GM18508 (cell line): ENCODE measurements around the gene SNAP29.

ENCODE experiments used
- ATAC-seq: cut with Tn5 transposase; IDR thresholded peaks from one replicate; pipeline ENCODE4 v1.9.1; 2021; ENCODE audit warnings: moderate number of reproducible peaks; ENCODE audit not compliant: insufficient read depth, unreplicated experiment

SNAP29 gene

GRCh38 chr22:20865331-20865730 lies 6.5 kb downstream of the SNAP29 start:
- no peak for ATAC-seq

GRCh38 chr22:20865875-20866445 lies 7.2 kb downstream of the SNAP29 start:
- no peak for ATAC-seq

GRCh38 chr22:20866736-20867135 lies 7.9 kb downstream of the SNAP29 start:
- no peak for ATAC-seq

- ATAC-seq, result no peak
Measured at GRCh38 chr22:20867179-20868024, 8.6 kb downstream of the SNAP29 start.

- ATAC-seq, result no peak
Measured at GRCh38 chr22:20868025-20868962, 9.5 kb downstream of the SNAP29 start.

- no peak for ATAC-seq
Measured at GRCh38 chr22:20869234-20869633, 10.4 kb downstream of the SNAP29 start.

- ATAC-seq, result no peak
Measured at GRCh38 chr22:20873214-20873613, 14.4 kb downstream of the SNAP29 start.

- no peak for ATAC-seq
Measured at GRCh38 chr22:20875296-20875695, 16.5 kb downstream of the SNAP29 start.

GRCh38 chr22:20877715-20878114 lies 18.9 kb downstream of the SNAP29 start:
- no peak for ATAC-seq

GRCh38 chr22:20881231-20881630 lies 22.4 kb downstream of the SNAP29 start:
- ATAC-seq, result no peak

GRCh38 chr22:20881869-20882815 lies 23.3 kb downstream of the SNAP29 start:
- no peak for ATAC-seq

- ATAC-seq, result no peak
Measured at GRCh38 chr22:20882855-20883254, 24.0 kb downstream of the SNAP29 start.

- ATAC-seq, result no peak
Measured at GRCh38 chr22:20884454-20884853, 25.6 kb downstream of the SNAP29 start.

- ATAC-seq, result no peak
Measured at GRCh38 chr22:20885017-20885556, 26.3 kb downstream of the SNAP29 start.

GRCh38 chr22:20885557-20886323 lies 26.9 kb downstream of the SNAP29 start:
- no peak for ATAC-seq

GRCh38 chr22:20887375-20887774 lies 28.6 kb downstream of the SNAP29 start:
- no peak for ATAC-seq

GRCh38 chr22:20889025-20889704 lies 30.4 kb downstream of the SNAP29 start:
- ATAC-seq, result no peak

GRCh38 chr22:20889904-20890540 lies 31.2 kb downstream of the SNAP29 start:
- no peak for ATAC-seq
